Tibial nerve (tissue), 4 donors: ENCODE measurements around the gene SCN3B. TPM values are rescaled to one million over a fixed set of nuclear protein-coding genes. Genes with fewer than 3 reads are reported as not detected.

ENCODE experiments used
- DNase-seq, 2 donors: peaks; one replicate each; pipeline ENCODE4 v3.0.0-alpha.2; 2019; ENCODE audit warnings: low spot score in 2 of 2
- H3K27ac ChIP-seq, 4 donors: fragments of 200-600 bp; sonication (generic) in 3 of 4; one replicate each; pipeline ENCODE4 v1.5.1; 2017 to 2019; ENCODE audit warnings: mild to moderate bottlenecking in 1 of 4
- H3K27me3 ChIP-seq, 2 donors: fragments of 200-600 bp; sonication (generic) in 1 of 2; one replicate each; pipeline versions ENCODE4 v1.5.1 to v1.6.0; 2017 to 2019
- H3K36me3 ChIP-seq, 3 donors: fragments of 200-600 bp; sonication (generic); one replicate each; pipeline ENCODE4 v1.5.1; 2018 to 2019
- H3K4me1 ChIP-seq, 4 donors: fragments of 200-600 bp; sonication (generic) in 3 of 4; one replicate each; pipeline ENCODE4 v1.5.1; 2017 to 2019
- H3K4me3 ChIP-seq, 4 donors: fragments of 200-600 bp; sonication (generic) in 3 of 4; one replicate each; pipeline ENCODE4 v1.5.1; 2017 to 2019; ENCODE audit warnings: mild to moderate bottlenecking in 1 of 4, moderate library complexity in 1 of 4
- H3K9me3 ChIP-seq, 4 donors: fragments of 200-600 bp; sonication (generic) in 3 of 4; one replicate each; pipeline ENCODE4 v1.5.1; 2017 to 2019
- CTCF ChIP-seq, 5 experiments: fragments of 200-600 bp in 3 of 5; fragments of 450-650 bp in 2 of 5; sonication (generic) in 3 of 5; IDR thresholded peaks; one replicate each; pipeline ENCODE4 v1.5.1; 2016 to 2019; ENCODE audit warnings: antibody characterized with exemption in 5 of 5, mild to moderate bottlenecking in 3 of 5, moderate library complexity in 2 of 5
- EP300 ChIP-seq, 2 donors: sonication (generic); formaldehyde crosslinking; IDR thresholded peaks; one replicate each; pipeline ENCODE4 v1.6.1; 2017; ENCODE audit warnings: antibody characterized with exemption in 2 of 2, mild to moderate bottlenecking in 1 of 2
- POLR2A ChIP-seq, 2 donors: fragments of 450-650 bp; IDR thresholded peaks; one replicate each; pipeline ENCODE4 v1.6.1; 2017; ENCODE audit warnings: antibody characterized with exemption in 2 of 2, mild to moderate bottlenecking in 2 of 2, moderate library complexity in 2 of 2
- WGBS, 2 donors: methylation state at CpG; one replicate each; pipeline ENCODE4 v1.1.5; 2018; 5-methylcytosine and 5-hydroxymethylcytosine counted together
- total RNA-seq, 4 donors: library from RNA; depleted of rRNA; stranded (reverse); fragments of >200 nt; gene quantifications; one replicate each; pipeline ENCODE4 v1.1.0, GENCODE V29; 2016

The SCN3B gene
- total RNA-seq, 4 donors from 2014 or later = under 0.01 to 3.6 (median 1.3) TPM

- H3K36me3 ChIP-seq = no peaks in the 10 kb centered on the region
- no peaks in the 10 kb centered on the region for H3K27me3 ChIP-seq
- no peaks in the 10 kb centered on the region for H3K9me3 ChIP-seq
- H3K4me3 ChIP-seq = no peak overlapping the region
- 13 to 15% methylated on average over 25 of the region's 25 CpGs for WGBS, 2 donors
- no peak for DNase-seq
- no peak overlapping the region for H3K27ac ChIP-seq
- H3K4me1 ChIP-seq = peaks cover 0 to 20% (median 2%) of the 10 kb centered on the region in 4 donors
- TF ChIP-seq POLR2A (IDR thresholded peaks at IDR 0.05) (no peak), EP300 (IDR thresholded peaks at IDR 0.05) (no peak), CTCF (IDR thresholded peaks at IDR 0.05) (peak; percentile 76 to 87 (median 79))
Observed at GRCh38 chr11:123580557-123581275, 73.7 kb downstream of the SCN3B start.

- H3K27me3 ChIP-seq = no peaks in the 10 kb centered on the region
- WGBS, 2 donors = 85 to 87% methylated on average over 6 of the region's 6 CpGs
- no peak for DNase-seq
- H3K36me3 ChIP-seq = no peaks in the 10 kb centered on the region
- peaks cover 0 to 20% (median 2%) of the 10 kb centered on the region in 4 donors for H3K4me1 ChIP-seq
- TF ChIP-seq CTCF (IDR thresholded peaks at IDR 0.05) (no peak), POLR2A (IDR thresholded peaks at IDR 0.05) (no peak), EP300 (IDR thresholded peaks at IDR 0.05) (no peak)
- H3K27ac ChIP-seq = no peak overlapping the region
- H3K9me3 ChIP-seq = no peaks in the 10 kb centered on the region
- H3K4me3 ChIP-seq = no peak overlapping the region
Observed at GRCh38 chr11:123580137-123580536, 74.3 kb downstream of the SCN3B start.

GRCh38 chr11:123579482-123579812 lies 75.0 kb downstream of the SCN3B start:
- WGBS, 2 donors = 93 to 98% methylated on average over 5 of the region's 5 CpGs
- H3K9me3 ChIP-seq = no peaks in the 10 kb centered on the region
- peaks cover 0 to 20% (median 2%) of the 10 kb centered on the region in 4 donors for H3K4me1 ChIP-seq
- no peak overlapping the region for H3K4me3 ChIP-seq
- TF ChIP-seq POLR2A (IDR thresholded peaks at IDR 0.05) (no peak), CTCF (IDR thresholded peaks at IDR 0.05) (no peak), EP300 (IDR thresholded peaks at IDR 0.05) (no peak)
- H3K36me3 ChIP-seq = no peaks in the 10 kb centered on the region
- no peak overlapping the region for H3K27ac ChIP-seq
- no peaks in the 10 kb centered on the region for H3K27me3 ChIP-seq
- DNase-seq = no peak

Other genes with a start within 250 kb of the SCN3B start
- 10 to 100 TPM; 27.5 to 37.2 (median 30.6) TPM for gene GRAMD1B, start 224.4 kb downstream of the SCN3B start, total RNA-seq
- gene ZNF202, start 87.0 kb upstream of the SCN3B start, total RNA-seq = 10 to 100 TPM in 3 of 4 donors, 1 to 10 TPM in 1; 5.9 to 13.2 (median 10.6) TPM
- gene OR6X1, start 99.9 kb upstream of the SCN3B start, total RNA-seq = not detected
- not detected for gene OR6M1, start 151.7 kb upstream of the SCN3B start, total RNA-seq
- not detected for gene TMEM225, start 231.0 kb upstream of the SCN3B start, total RNA-seq
- not detected for gene OR8D4, start 247.5 kb upstream of the SCN3B start, total RNA-seq